Measurements from ENCODE around the gene SVIL. TPM values are rescaled to one million over a fixed set of nuclear protein-coding genes. Genes with fewer than 3 reads are reported as not detected.
"Not testable (repeated sequence)": the region's sequence is repeated elsewhere in the genome, so short reads cannot be mapped to it uniquely, and the experiment has no call there.

SVIL gene
- total and polyA plus RNA-seq, 2 of the 13 experiments (the other 11 are each of a cell fraction or from before 2014, with no cell fraction given) = 3.9 to 12.1 TPM

- no peak for ATAC-seq
- no peak for DNase-seq (ENCODE audit: low spot score)
- BruUV-seq (replicated peaks) = no TSS peak
These were observed 71.2 kb downstream of the SVIL start for GRCh38 chr10:29563420-29564035.

GRCh38 chr10:29563006-29563405, 71.8 kb downstream of the SVIL start:
- FAIRE-seq; CTCF ChIA-PET (ENCODE audit: low intra/inter-chr PET ratio, low total read pairs); H3K27me3 ChIP-seq (ENCODE audit: control insufficient read depth in 1 of 2, insufficient read depth in 2 of 2, low read length in 2 of 2); H3K4me3 ChIP-seq (replicated peaks in 1 of 3; ENCODE audit: insufficient read depth in 1 of 3, low read depth in 2 of 3, low read length in 3 of 3); H3K9me3 ChIP-seq (ENCODE audit: low read length); POLR2A ChIA-PET; H2AFZ ChIP-seq (ENCODE audit: low read length); H3K36me3 ChIP-seq (replicated peaks in 1 of 2; ENCODE audit: control insufficient read depth in 1 of 2, insufficient read depth in 2 of 2, low read length in 2 of 2); ATAC-seq; DNase-seq (ENCODE audit: low spot score); H4K20me1 ChIP-seq (ENCODE audit: insufficient read depth, low read length); BruUV-seq (replicated peaks); H3K79me2 ChIP-seq (ENCODE audit: insufficient read depth, low read length); H3K27ac ChIP-seq (ENCODE audit: extremely low read length, insufficient read depth, low read length); intact Hi-C loops (cut with micrococcal nuclease; ENCODE audit: unreplicated experiment); H3K9ac ChIP-seq (ENCODE audit: insufficient read depth, low read depth, low read length); H3K4me2 ChIP-seq (ENCODE audit: low read depth, low read length); H3K4me1 ChIP-seq (ENCODE audit: insufficient read depth, low read length); in situ Hi-C loops (cut with HindIII; ENCODE audit: extremely low pct_ligation_motif_present, low pct_unique_long_range_greater_than_20kb): not testable (repeated sequence)
- 92% methylated on average over 5 of the region's 7 CpGs for WGBS (ENCODE audit: low lambda C conversion rate)

More at GRCh38 chr10:29563420-29564035, 71.2 kb downstream of the SVIL start:
- 0 out of 5 replicates have a peak, but pooled peaks cover 2 to 4% of the 10 kb centered on the region in 2 experiments for H3K36me3 ChIP-seq (replicated peaks in 1 of 2; ENCODE audit: control insufficient read depth in 1 of 2, insufficient read depth in 2 of 2, low read length in 2 of 2)
- no peak overlapping the region for H3K27ac ChIP-seq (ENCODE audit: extremely low read length, insufficient read depth, low read length)
- H3K4me2 ChIP-seq (ENCODE audit: low read depth, low read length) = no peak overlapping the region
- no peak overlapping the region for H3K4me3 ChIP-seq (replicated peaks in 1 of 3; ENCODE audit: insufficient read depth in 1 of 3, low read depth in 2 of 3, low read length in 3 of 3)
- POLR2A ChIA-PET = no interaction called here
- intact Hi-C loops (cut with micrococcal nuclease; ENCODE audit: unreplicated experiment) (no loop called here), in situ Hi-C loops (cut with HindIII; ENCODE audit: extremely low pct_ligation_motif_present, low pct_unique_long_range_greater_than_20kb) (no loop called here)
- H3K9me3 ChIP-seq (ENCODE audit: low read length) = no peaks in the 10 kb centered on the region
- no peaks in the 10 kb centered on the region for H4K20me1 ChIP-seq (ENCODE audit: insufficient read depth, low read length)
- H3K27me3 ChIP-seq (ENCODE audit: control insufficient read depth in 1 of 2, insufficient read depth in 2 of 2, low read length in 2 of 2) = no peaks in the 10 kb centered on the region
- CTCF ChIA-PET (ENCODE audit: low intra/inter-chr PET ratio, low total read pairs) = no interaction called here
- no peak overlapping the region for H3K9ac ChIP-seq (ENCODE audit: insufficient read depth, low read depth, low read length)
- H2AFZ ChIP-seq (ENCODE audit: low read length) = no peak overlapping the region
- WGBS (ENCODE audit: low lambda C conversion rate) = 97% methylated on average over 7 of the region's 7 CpGs
- no peaks in the 10 kb centered on the region for H3K4me1 ChIP-seq (ENCODE audit: insufficient read depth, low read length)
- no peaks in the 10 kb centered on the region for H3K79me2 ChIP-seq (ENCODE audit: insufficient read depth, low read length)
- no peak for FAIRE-seq
- TF ChIP-seq ARNT (IDR thresholded peaks at IDR 0.05) = no peak
- no peak for TF ChIP-seq NFRKB (IDR thresholded peaks at IDR 0.05)
- no peak for TF ChIP-seq GLMP (CRISPR knock-in tag; IDR thresholded peaks at IDR 0.05; ENCODE audit: borderline replicate concordance)
- no peak for TF ChIP-seq ZNF253 (CRISPR knock-in tag; IDR thresholded peaks at IDR 0.05; ENCODE audit: borderline replicate concordance)
- TF ChIP-seq ATF3 (CRISPR knock-in tag; IDR thresholded peaks at IDR 0.05) = no peak
